KOPT-K1 (cell line): ENCODE results near the gene INO80C.

Experiments
- H3K27ac ChIP-seq: fragments of 200-600 bp; sonication (generic); 2 replicates; pipeline ENCODE4 v1.5.1; 2016; ENCODE audit warnings: antibody characterized with exemption, mild to moderate bottlenecking, low read depth, low read length; ENCODE audit not compliant: poor library complexity, severe bottlenecking
- H3K36me3 ChIP-seq: fragments of 200-600 bp; sonication (generic); 2 replicates; pipeline ENCODE4 v1.5.1; 2017; ENCODE audit warnings: antibody characterized with exemption, mild to moderate bottlenecking, low read length, moderate library complexity; ENCODE audit not compliant: insufficient read depth
- H3K9me3 ChIP-seq: fragments of 200-600 bp; sonication (generic); 2 replicates; pipeline ENCODE4 v1.5.1; 2017; ENCODE audit warnings: antibody characterized with exemption, low read length, mild to moderate bottlenecking; ENCODE audit not compliant: insufficient read depth, poor library complexity, severe bottlenecking

Gene INO80C

GRCh38 chr18:35497370-35498197 is at the start of gene INO80C:
Gene INO80C (minus strand): TSS chr18:35497960. CDS start chr18:35497874, 86 bp downstream.
- no peaks in the 10 kb centered on the region for H3K9me3 ChIP-seq
- H3K36me3 ChIP-seq: no peaks in the 10 kb centered on the region
- peak within 1 kb of the TSS; percentile 89 for H3K27ac ChIP-seq

- H3K9me3 ChIP-seq: no peaks in the 10 kb centered on the region
- H3K36me3 ChIP-seq: no peaks in the 10 kb centered on the region
- H3K27ac ChIP-seq: no peak overlapping the region
Observed at GRCh38 chr18:35547008-35547605, 49.3 kb upstream of the INO80C start.

GRCh38 chr18:35542356-35542755 is 44.6 kb upstream of the INO80C start:
- Histone ChIP-seq H3K36me3 (no peaks in the 10 kb centered on the region), H3K27ac (no peak overlapping the region), H3K9me3 (peaks cover 4% of the 10 kb centered on the region)

GRCh38 chr18:35535297-35535696 is 37.5 kb upstream of the INO80C start:
- no peak overlapping the region for H3K27ac ChIP-seq
- no peaks in the 10 kb centered on the region for H3K36me3 ChIP-seq
- H3K9me3 ChIP-seq: peaks cover 16% of the 10 kb centered on the region

- peaks cover 13% of the 10 kb centered on the region for H3K9me3 ChIP-seq
- H3K36me3 ChIP-seq: no peaks in the 10 kb centered on the region
- no peak overlapping the region for H3K27ac ChIP-seq
Observed at GRCh38 chr18:35533916-35534405, 36.2 kb upstream of the INO80C start.

- Histone ChIP-seq H3K27ac (no peak overlapping the region), H3K36me3 (no peaks in the 10 kb centered on the region), H3K9me3 (peaks cover 6% of the 10 kb centered on the region)
Observed at GRCh38 chr18:35528749-35529274, 31.1 kb upstream of the INO80C start.

GRCh38 chr18:35526495-35527059 is 28.8 kb upstream of the INO80C start:
- Histone ChIP-seq H3K36me3 (no peaks in the 10 kb centered on the region), H3K27ac (no peak overlapping the region), H3K9me3 (peaks cover 6% of the 10 kb centered on the region)

- H3K36me3 ChIP-seq: no peaks in the 10 kb centered on the region
- H3K27ac ChIP-seq: no peak overlapping the region
Observed at GRCh38 chr18:35525795-35526494, 28.2 kb upstream of the INO80C start.

GRCh38 chr18:35524226-35524625 is 26.5 kb upstream of the INO80C start:
- Histone ChIP-seq H3K9me3 (no peaks in the 10 kb centered on the region), H3K36me3 (no peaks in the 10 kb centered on the region), H3K27ac (no peak overlapping the region)

More at GRCh38 chr18:35525795-35526494, 28.2 kb upstream of the INO80C start:
- H3K9me3 ChIP-seq: peaks cover 4% of the 10 kb centered on the region

- Histone ChIP-seq H3K9me3 (no peaks in the 10 kb centered on the region), H3K27ac (no peak overlapping the region), H3K36me3 (no peaks in the 10 kb centered on the region)
Observed at GRCh38 chr18:35522130-35522959, 24.6 kb upstream of the INO80C start.

- Histone ChIP-seq H3K9me3 (no peaks in the 10 kb centered on the region), H3K27ac (no peak overlapping the region), H3K36me3 (no peaks in the 10 kb centered on the region)
Observed at GRCh38 chr18:35521133-35521532, 23.4 kb upstream of the INO80C start.

GRCh38 chr18:35519148-35519899 is 21.6 kb upstream of the INO80C start:
- H3K36me3 ChIP-seq: no peaks in the 10 kb centered on the region
- H3K9me3 ChIP-seq: no peaks in the 10 kb centered on the region
- no peak overlapping the region for H3K27ac ChIP-seq

GRCh38 chr18:35517715-35518114 is 20.0 kb upstream of the INO80C start:
- H3K27ac ChIP-seq: no peak overlapping the region
- no peaks in the 10 kb centered on the region for H3K9me3 ChIP-seq
- H3K36me3 ChIP-seq: no peaks in the 10 kb centered on the region
